ENCODE data around the gene CELA3B.

DNA sequence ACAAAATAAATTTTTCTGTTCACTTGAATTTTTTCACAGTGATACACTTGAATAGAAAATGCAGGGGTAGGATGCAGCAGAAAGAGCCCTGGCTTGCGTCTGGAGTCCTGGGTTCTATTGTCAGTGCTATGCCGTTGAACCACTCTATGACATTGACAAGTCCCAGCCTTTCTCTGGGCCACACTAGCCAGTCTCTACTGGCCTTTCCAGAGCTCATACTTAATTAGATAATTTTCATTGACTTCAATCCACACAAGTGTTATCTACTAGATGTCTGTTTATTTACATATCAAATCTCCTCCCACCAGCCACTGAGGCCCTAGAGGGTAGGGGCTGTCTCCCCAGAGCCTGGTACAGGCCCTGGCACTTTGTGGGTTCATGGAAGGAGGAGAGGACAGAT lies 15.5 kb upstream of the CELA3B start:
- TF ChIP-seq, protein P1, sequence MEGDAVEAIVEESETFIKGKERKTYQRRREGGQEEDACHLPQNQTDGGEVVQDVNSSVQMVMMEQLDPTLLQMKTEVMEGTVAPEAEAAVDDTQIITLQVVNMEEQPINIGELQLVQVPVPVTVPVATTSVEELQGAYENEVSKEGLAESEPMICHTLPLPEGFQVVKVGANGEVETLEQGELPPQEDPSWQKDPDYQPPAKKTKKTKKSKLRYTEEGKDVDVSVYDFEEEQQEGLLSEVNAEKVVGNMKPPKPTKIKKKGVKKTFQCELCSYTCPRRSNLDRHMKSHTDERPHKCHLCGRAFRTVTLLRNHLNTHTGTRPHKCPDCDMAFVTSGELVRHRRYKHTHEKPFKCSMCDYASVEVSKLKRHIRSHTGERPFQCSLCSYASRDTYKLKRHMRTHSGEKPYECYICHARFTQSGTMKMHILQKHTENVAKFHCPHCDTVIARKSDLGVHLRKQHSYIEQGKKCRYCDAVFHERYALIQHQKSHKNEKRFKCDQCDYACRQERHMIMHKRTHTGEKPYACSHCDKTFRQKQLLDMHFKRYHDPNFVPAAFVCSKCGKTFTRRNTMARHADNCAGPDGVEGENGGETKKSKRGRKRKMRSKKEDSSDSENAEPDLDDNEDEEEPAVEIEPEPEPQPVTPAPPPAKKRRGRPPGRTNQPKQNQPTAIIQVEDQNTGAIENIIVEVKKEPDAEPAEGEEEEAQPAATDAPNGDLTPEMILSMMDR (IDR thresholded peaks at IDR 0.05): no peak
- TF ChIP-seq POLR2A (IDR thresholded peaks at IDR 0.05) (no peak), POLR2AphosphoS5 (IDR thresholded peaks at IDR 0.05) (no peak)

Data from prostate gland (tissue), 2 donors.